K562 (cell line): ENCODE results near the gene SERPINB7. TPM values are rescaled to one million over a fixed set of nuclear protein-coding genes. Genes with fewer than 3 reads are reported as not detected.

Experiments
- ATAC-seq: fragments of 200-7000 bp; cut with Tn5 transposase; 3 replicates; pipeline ENCODE4 v1.9.1; 2020; ENCODE audit warnings: moderate library complexity
- BruUV-seq: library from RNA; stranded (reverse); fragments of 400-500 nt; replicated peaks from 2 replicates; lab custom pipeline; 2021; lab: Mats Ljungman, UMichigan
- CTCF ChIA-PET: fragments of 300-600 bp; formaldehyde crosslinking; extraction: SDS; loops from one replicate; lab custom pipeline; 2021; ENCODE audit warnings: low intra/inter-chr PET ratio; lab: Yijun Ruan, JAX
- POLR2A ChIA-PET: fragments of 300-600, 350-650 bp; sonication (Branson Sonifier 250); formaldehyde crosslinking; extraction: SDS; loops from one replicate; lab custom pipeline; 2021; ENCODE audit warnings: antibody characterized with exemption, inconsistent platforms; lab: Yijun Ruan, JAX
- DNase-seq, 4 experiments: peaks; one replicate each; pipeline versions ENCODE4 v3.0.0 to v3.0.0-alpha.2; 2011 to 2018; ENCODE audit warnings: low spot score in 3 of 4, mixed read lengths in 3 of 4; ENCODE audit errors: extremely low read depth in 1 of 4
- FAIRE-seq: peaks from 2 replicates; lab custom pipeline; 2011; peaks lifted over from hg19 to GRCh38; lab: Jason Lieb, UNC
- H2AFZ ChIP-seq: 2 replicates; pipeline ENCODE4 v1.6.0; 2011; ENCODE audit warnings: low read depth, low read length, control low read depth, inconsistent platforms
- H3K27ac ChIP-seq: fragments of 200-600 bp; 3 replicates; pipeline ENCODE4 v1.8.0; 2011; ENCODE audit warnings: low read depth, mild to moderate bottlenecking, control low read depth, inconsistent platforms, low read length, moderate library complexity, mixed read lengths; ENCODE audit errors: extremely low read depth
- H3K27me3 ChIP-seq, 2 experiments: fragments of 300-600 bp in 1 of 2; 2 replicates in 1 of 2; 3 replicates in 1 of 2; pipeline versions ENCODE4 v1.6.0 to v1.8.0; 2011; ENCODE audit warnings: inconsistent platforms in 2 of 2, low read length in 2 of 2, mild to moderate bottlenecking in 1 of 2, mixed read lengths in 1 of 2, moderate library complexity in 1 of 2; ENCODE audit not compliant: control insufficient read depth in 2 of 2, insufficient read depth in 2 of 2
- H3K36me3 ChIP-seq: fragments of 300-600 bp; 3 replicates; pipeline ENCODE4 v1.8.0; 2011; ENCODE audit warnings: mild to moderate bottlenecking, low read length, inconsistent platforms; ENCODE audit not compliant: control insufficient read depth, insufficient read depth
- H3K4me1 ChIP-seq, 2 experiments: fragments of 200-600 bp in 1 of 2; replicated peaks in 1 of 2; 2 replicates in 1 of 2; 3 replicates in 1 of 2; pipeline versions ENCODE4 v1.5.1 to v1.8.0; 2011; ENCODE audit warnings: inconsistent platforms in 2 of 2, low read length in 2 of 2, mild to moderate bottlenecking in 1 of 2, mixed read lengths in 1 of 2, moderate library complexity in 1 of 2; ENCODE audit not compliant: control insufficient read depth in 2 of 2, insufficient read depth in 2 of 2
- H3K4me2 ChIP-seq: 2 replicates; pipeline ENCODE4 v1.6.1; 2011; ENCODE audit warnings: low read length, control low read depth, inconsistent platforms, mixed read lengths; ENCODE audit not compliant: insufficient read depth
- H3K4me3 ChIP-seq: fragments of 200-600 bp; sonication (generic), shearing (Covaris generic); 2 replicates; pipeline ENCODE4 v1.5.1; 2016; ENCODE audit warnings: control low read depth, inconsistent platforms
- H3K79me2 ChIP-seq: fragments of 200-600 bp; 3 replicates; pipeline ENCODE4 v1.8.0; 2011; ENCODE audit warnings: low read length, inconsistent platforms; ENCODE audit not compliant: control insufficient read depth, insufficient read depth
- H3K9ac ChIP-seq, 2 experiments: 2 replicates each; pipeline versions ENCODE4 v1.6.0 to v1.6.1; 2011; ENCODE audit warnings: low read depth in 2 of 2, low read length in 2 of 2, control low read depth in 1 of 2, inconsistent platforms in 1 of 2, mild to moderate bottlenecking in 1 of 2, mixed read lengths in 1 of 2; ENCODE audit not compliant: insufficient read depth in 1 of 2
- H3K9me1 ChIP-seq: one replicate; pipeline ENCODE4 v1.6.0; 2011; ENCODE audit warnings: inconsistent platforms, mild to moderate bottlenecking, low read length, moderate library complexity; ENCODE audit not compliant: control insufficient read depth, insufficient read depth
- H3K9me3 ChIP-seq: replicated peaks from 2 replicates; pipeline ENCODE4 v1.5.1; 2011; ENCODE audit warnings: low read depth, low read length, inconsistent platforms; ENCODE audit not compliant: control insufficient read depth, insufficient read depth
- H4K20me1 ChIP-seq: replicated peaks from 2 replicates; pipeline ENCODE4 v1.6.1; 2011; ENCODE audit warnings: low read length, inconsistent platforms, mixed read lengths; ENCODE audit not compliant: control insufficient read depth, insufficient read depth
- ADNP ChIP-seq: fragments of 200-800 bp; sonication (Bioruptor generic); IDR thresholded peaks from 2 replicates; pipeline ENCODE4 v1.6.1; 2016; ENCODE audit warnings: missing genetic modification characterization, missing compliant biosample characterization
- CTCF ChIP-seq, 3 experiments: IDR thresholded peaks in 2 of 3; conservative IDR thresholded peaks in 1 of 3; 2 replicates each; pipeline ENCODE4 v1.5.1; 2011 to 2012; ENCODE audit warnings: low read length in 3 of 3, mild to moderate bottlenecking in 3 of 3, control low read depth in 2 of 3, improper control_type of control experiment in 1 of 3, inconsistent platforms in 1 of 3, low read depth in 1 of 3, mixed read lengths in 1 of 3, moderate library complexity in 1 of 3; ENCODE audit not compliant: insufficient read depth in 2 of 3
- HMBOX1 ChIP-seq: sonication (generic); IDR thresholded peaks from 2 replicates; pipeline ENCODE4 v1.6.1; 2016
- PCBP2 ChIP-seq: fragments of 200-400 bp; formaldehyde crosslinking; IDR thresholded peaks from 2 replicates; pipeline ENCODE4 v1.6.1; 2018; ENCODE audit warnings: low read length, low read depth, mild to moderate bottlenecking, moderate library complexity; ENCODE audit not compliant: poor library complexity, severe bottlenecking
- WGBS: fragments of 100-300 bp; shearing (Covaris generic); methylation state at CpG from one replicate; pipeline ENCODE4 v1.1.6; 2016; ENCODE audit warnings: low coverage, mixed read lengths; ENCODE audit not compliant: insufficient coverage; ENCODE audit errors: missing lambda C conversion rate; 5-methylcytosine and 5-hydroxymethylcytosine counted together
- in situ Hi-C: fragments of 300-500 bp; cut with MboI; formaldehyde crosslinking; loops from 4 replicates; pipeline ENCODE4 v1.15.0; 2018; ENCODE audit warnings: inconsistent platforms, mixed read lengths
- intact Hi-C: fragments of 100-400 bp; cut with micrococcal nuclease; formaldehyde crosslinking; loops from 2 replicates; pipeline ENCODE4 v1.14.2; 2022
- polyA plus RNA-seq, 8 experiments: library from polyadenylated mRNA; depleted of rRNA in 4 of 8; stranded (reverse) in 5 of 8; unstranded in 3 of 8; fragments of >200 nt; fragmentation: Nextera tagmentation in 2 of 8; fragmentation: Illumina TruSeq in 1 of 8; extraction: Ambion mirVana in 2 of 8; extraction: Trizol in 1 of 8; gene quantifications; 2 replicates each; pipeline versions ENCODE4 v1.2.1 to v1.2.3, GENCODE V29; 2011 to 2014; ENCODE audit warnings: inconsistent platforms in 1 of 8, missing spikeins in 1 of 8
- total RNA-seq, 7 experiments: library from RNA; depleted of rRNA in 6 of 7; stranded (reverse); fragments of >200 nt in 6 of 7; fragmentation: Illumina TruSeq in 2 of 7; extraction: Trizol in 2 of 7; gene quantifications; 2 replicates each; pipeline versions ENCODE4 v1.2.1 to v1.2.3, GENCODE V29; 2011 to 2021; ENCODE audit warnings: low replicate concordance in 1 of 7
- TF ChIP-seq, protein P1 (sequence below): fragments of 200-800 bp; sonication (Bioruptor generic); IDR thresholded peaks from 2 replicates; pipeline ENCODE4 v1.6.1; 2016; ENCODE audit warnings: missing genetic modification characterization, missing compliant biosample characterization
- TF ChIP-seq, protein P2 (sequence below), 2 experiments: fragments of 450-650 bp; conservative IDR thresholded peaks; 2 replicates each; pipeline ENCODE4 v1.6.1; 2017; ENCODE audit warnings: mild to moderate bottlenecking in 2 of 2, moderate library complexity in 2 of 2
- TF ChIP-seq, protein P3 (sequence below): fragments of 450-650 bp; IDR thresholded peaks from 2 replicates; pipeline ENCODE4 v1.6.1; 2016; ENCODE audit warnings: borderline replicate concordance

The SERPINB7 gene
- total and polyA plus RNA-seq, 9 of the 15 experiments (the other 6 are each of a cell fraction or from before 2014, with no cell fraction given): not detected

GRCh38 chr18:63747006-63747405 is 28.2 kb upstream of the SERPINB7 start:
- no peak for FAIRE-seq
- ChIA-PET CTCF (no interaction called here), POLR2A (no interaction called here)
- no peak overlapping the region for H3K4me2 ChIP-seq
- no peaks in the 10 kb centered on the region for H3K79me2 ChIP-seq
- in situ Hi-C loops: no loop called here
- no peaks in the 10 kb centered on the region for H4K20me1 ChIP-seq
- no peaks in the 10 kb centered on the region for H3K36me3 ChIP-seq
- ATAC-seq: no peak
- H3K9me1 ChIP-seq: no peaks in the 10 kb centered on the region
- no peak overlapping the region for H3K4me3 ChIP-seq
- WGBS: 0% methylated on average over 2 of the region's 2 CpGs
- no peak overlapping the region for H2AFZ ChIP-seq
- H3K27ac ChIP-seq: no peak overlapping the region
- no peaks in the 10 kb centered on the region for H3K4me1 ChIP-seq
- H3K27me3 ChIP-seq: no peaks in the 10 kb centered on the region
- H3K9ac ChIP-seq: no peak overlapping the region
- H3K9me3 ChIP-seq: no peaks in the 10 kb centered on the region
- BruUV-seq: no TSS peak
- intact Hi-C loops: no loop called here
- DNase-seq: no peak
- TF ChIP-seq, protein P1, sequence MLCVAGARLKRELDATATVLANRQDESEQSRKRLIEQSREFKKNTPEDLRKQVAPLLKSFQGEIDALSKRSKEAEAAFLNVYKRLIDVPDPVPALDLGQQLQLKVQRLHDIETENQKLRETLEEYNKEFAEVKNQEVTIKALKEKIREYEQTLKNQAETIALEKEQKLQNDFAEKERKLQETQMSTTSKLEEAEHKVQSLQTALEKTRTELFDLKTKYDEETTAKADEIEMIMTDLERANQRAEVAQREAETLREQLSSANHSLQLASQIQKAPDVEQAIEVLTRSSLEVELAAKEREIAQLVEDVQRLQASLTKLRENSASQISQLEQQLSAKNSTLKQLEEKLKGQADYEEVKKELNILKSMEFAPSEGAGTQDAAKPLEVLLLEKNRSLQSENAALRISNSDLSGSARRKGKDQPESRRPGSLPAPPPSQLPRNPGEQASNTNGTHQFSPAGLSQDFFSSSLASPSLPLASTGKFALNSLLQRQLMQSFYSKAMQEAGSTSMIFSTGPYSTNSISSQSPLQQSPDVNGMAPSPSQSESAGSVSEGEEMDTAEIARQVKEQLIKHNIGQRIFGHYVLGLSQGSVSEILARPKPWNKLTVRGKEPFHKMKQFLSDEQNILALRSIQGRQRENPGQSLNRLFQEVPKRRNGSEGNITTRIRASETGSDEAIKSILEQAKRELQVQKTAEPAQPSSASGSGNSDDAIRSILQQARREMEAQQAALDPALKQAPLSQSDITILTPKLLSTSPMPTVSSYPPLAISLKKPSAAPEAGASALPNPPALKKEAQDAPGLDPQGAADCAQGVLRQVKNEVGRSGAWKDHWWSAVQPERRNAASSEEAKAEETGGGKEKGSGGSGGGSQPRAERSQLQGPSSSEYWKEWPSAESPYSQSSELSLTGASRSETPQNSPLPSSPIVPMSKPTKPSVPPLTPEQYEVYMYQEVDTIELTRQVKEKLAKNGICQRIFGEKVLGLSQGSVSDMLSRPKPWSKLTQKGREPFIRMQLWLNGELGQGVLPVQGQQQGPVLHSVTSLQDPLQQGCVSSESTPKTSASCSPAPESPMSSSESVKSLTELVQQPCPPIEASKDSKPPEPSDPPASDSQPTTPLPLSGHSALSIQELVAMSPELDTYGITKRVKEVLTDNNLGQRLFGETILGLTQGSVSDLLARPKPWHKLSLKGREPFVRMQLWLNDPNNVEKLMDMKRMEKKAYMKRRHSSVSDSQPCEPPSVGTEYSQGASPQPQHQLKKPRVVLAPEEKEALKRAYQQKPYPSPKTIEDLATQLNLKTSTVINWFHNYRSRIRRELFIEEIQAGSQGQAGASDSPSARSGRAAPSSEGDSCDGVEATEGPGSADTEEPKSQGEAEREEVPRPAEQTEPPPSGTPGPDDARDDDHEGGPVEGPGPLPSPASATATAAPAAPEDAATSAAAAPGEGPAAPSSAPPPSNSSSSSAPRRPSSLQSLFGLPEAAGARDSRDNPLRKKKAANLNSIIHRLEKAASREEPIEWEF (CRISPR knock-in tag): no peak
- TF ChIP-seq HMBOX1: no peak
- TF ChIP-seq, protein P2, sequence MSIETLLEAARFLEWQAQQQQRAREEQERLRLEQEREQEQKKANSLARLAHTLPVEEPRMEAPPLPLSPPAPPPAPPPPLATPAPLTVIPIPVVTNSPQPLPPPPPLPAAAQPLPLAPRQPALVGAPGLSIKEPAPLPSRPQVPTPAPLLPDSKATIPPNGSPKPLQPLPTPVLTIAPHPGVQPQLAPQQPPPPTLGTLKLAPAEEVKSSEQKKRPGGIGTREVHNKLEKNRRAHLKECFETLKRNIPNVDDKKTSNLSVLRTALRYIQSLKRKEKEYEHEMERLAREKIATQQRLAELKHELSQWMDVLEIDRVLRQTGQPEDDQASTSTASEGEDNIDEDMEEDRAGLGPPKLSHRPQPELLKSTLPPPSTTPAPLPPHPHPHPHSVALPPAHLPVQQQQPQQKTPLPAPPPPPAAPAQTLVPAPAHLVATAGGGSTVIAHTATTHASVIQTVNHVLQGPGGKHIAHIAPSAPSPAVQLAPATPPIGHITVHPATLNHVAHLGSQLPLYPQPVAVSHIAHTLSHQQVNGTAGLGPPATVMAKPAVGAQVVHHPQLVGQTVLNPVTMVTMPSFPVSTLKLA (conservative IDR thresholded peaks at IDR 0.05): no peak
- no peak for TF ChIP-seq PCBP2
- TF ChIP-seq CTCF (IDR thresholded peaks at IDR 0.05 in 2 of 3, conservative IDR thresholded peaks at IDR 0.05 in 1 of 3; ENCODE audit: insufficient read depth in 2 of 3, low read depth in 1 of 3, low read length in 3 of 3): no peak
- TF ChIP-seq ADNP (tag): no peak
- TF ChIP-seq, protein P3, sequence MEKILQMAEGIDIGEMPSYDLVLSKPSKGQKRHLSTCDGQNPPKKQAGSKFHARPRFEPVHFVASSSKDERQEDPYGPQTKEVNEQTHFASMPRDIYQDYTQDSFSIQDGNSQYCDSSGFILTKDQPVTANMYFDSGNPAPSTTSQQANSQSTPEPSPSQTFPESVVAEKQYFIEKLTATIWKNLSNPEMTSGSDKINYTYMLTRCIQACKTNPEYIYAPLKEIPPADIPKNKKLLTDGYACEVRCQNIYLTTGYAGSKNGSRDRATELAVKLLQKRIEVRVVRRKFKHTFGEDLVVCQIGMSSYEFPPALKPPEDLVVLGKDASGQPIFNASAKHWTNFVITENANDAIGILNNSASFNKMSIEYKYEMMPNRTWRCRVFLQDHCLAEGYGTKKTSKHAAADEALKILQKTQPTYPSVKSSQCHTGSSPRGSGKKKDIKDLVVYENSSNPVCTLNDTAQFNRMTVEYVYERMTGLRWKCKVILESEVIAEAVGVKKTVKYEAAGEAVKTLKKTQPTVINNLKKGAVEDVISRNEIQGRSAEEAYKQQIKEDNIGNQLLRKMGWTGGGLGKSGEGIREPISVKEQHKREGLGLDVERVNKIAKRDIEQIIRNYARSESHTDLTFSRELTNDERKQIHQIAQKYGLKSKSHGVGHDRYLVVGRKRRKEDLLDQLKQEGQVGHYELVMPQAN: no peak
